Endothelial cell of umbilical vein (primary cell): ENCODE data around the gene CAMKMT. TPM values are rescaled to one million over a fixed set of nuclear protein-coding genes. Genes with fewer than 3 reads are reported as not detected.

Experiments used
- BruUV-seq: library from RNA; stranded (reverse); fragments of 400-500 nt; replicated peaks from 2 replicates; lab custom pipeline; 2021; lab: Mats Ljungman, UMichigan
- CTCF ChIA-PET: fragments of 300-600, 350-600 bp; sonication (Branson Sonifier 250); formaldehyde crosslinking; loops from one replicate; lab custom pipeline; 2021; ENCODE audit warnings: antibody characterized with exemption, inconsistent platforms; lab: Charles Lee
- POLR2A ChIA-PET: fragments of 300-600, 350-600 bp; sonication (Branson Sonifier 250); formaldehyde crosslinking; loops from one replicate; lab custom pipeline; 2021; ENCODE audit warnings: antibody characterized with exemption, inconsistent platforms; lab: Charles Lee
- DNase-seq: peaks from one replicate; pipeline ENCODE4 v3.0.0-alpha.2; 2011; ENCODE audit warnings: low read depth, low spot score
- FAIRE-seq: peaks from 2 replicates; lab custom pipeline; 2011; peaks lifted over from hg19 to GRCh38; lab: Jason Lieb, UNC
- H2AFZ ChIP-seq: 2 replicates; pipeline ENCODE4 v1.6.0; 2012; ENCODE audit warnings: low read depth, low read length, control low read depth, inconsistent platforms
- H3K27ac ChIP-seq: 2 replicates; pipeline ENCODE4 v1.5.1; 2011; ENCODE audit warnings: low read depth, mild to moderate bottlenecking, control low read depth, low read length, moderate library complexity; ENCODE audit not compliant: insufficient read depth
- H3K27me3 ChIP-seq, 2 experiments: 2 replicates each; pipeline versions ENCODE4 v1.6.0 to v1.6.1; 2011; ENCODE audit warnings: low read length in 2 of 2, mixed read lengths in 1 of 2; ENCODE audit not compliant: control insufficient read depth in 2 of 2, insufficient read depth in 2 of 2
- H3K36me3 ChIP-seq, 2 experiments: 2 replicates in 1 of 2; 3 replicates in 1 of 2; pipeline ENCODE4 v1.5.1; 2011; ENCODE audit warnings: low read length in 2 of 2, mild to moderate bottlenecking in 1 of 2, moderate library complexity in 1 of 2; ENCODE audit not compliant: control insufficient read depth in 2 of 2, insufficient read depth in 2 of 2; ENCODE audit errors: extremely low read depth in 1 of 2
- H3K4me1 ChIP-seq: 3 replicates; pipeline ENCODE4 v1.5.1; 2011; ENCODE audit warnings: mild to moderate bottlenecking, low read length; ENCODE audit not compliant: control insufficient read depth, insufficient read depth; ENCODE audit errors: extremely low read depth
- H3K4me2 ChIP-seq: 2 replicates; pipeline ENCODE4 v1.6.1; 2011; ENCODE audit warnings: low read length, control low read depth, mixed read lengths; ENCODE audit not compliant: insufficient read depth
- H3K4me3 ChIP-seq, 3 experiments: fragments of 200-600 bp in 1 of 3; sonication (generic), shearing (Covaris generic) in 1 of 3; replicated peaks in 1 of 3; 2 replicates each; pipeline ENCODE4 v1.5.1; 2011 to 2016; ENCODE audit warnings: control low read depth in 3 of 3, low read length in 3 of 3, mild to moderate bottlenecking in 2 of 3, inconsistent platforms in 1 of 3, low read depth in 1 of 3, moderate library complexity in 1 of 3; ENCODE audit not compliant: insufficient read depth in 1 of 3
- H3K79me2 ChIP-seq: 2 replicates; pipeline ENCODE4 v1.6.0; 2012; ENCODE audit warnings: low read length, inconsistent platforms; ENCODE audit not compliant: control insufficient read depth, insufficient read depth
- H3K9ac ChIP-seq: replicated peaks from 2 replicates; pipeline ENCODE3; 2011; ENCODE audit warnings: low read length, control low read depth; ENCODE audit not compliant: insufficient read depth; ENCODE audit errors: extremely low read depth
- H3K9me1 ChIP-seq: replicated peaks from 3 replicates; pipeline ENCODE4 v1.6.0; 2011; ENCODE audit warnings: mild to moderate bottlenecking, low read length; ENCODE audit not compliant: control insufficient read depth, insufficient read depth; ENCODE audit errors: extremely low read depth
- H3K9me3 ChIP-seq: replicated peaks from 2 replicates; pipeline ENCODE4 v1.5.1; 2012; ENCODE audit warnings: low read length, inconsistent platforms; ENCODE audit not compliant: control insufficient read depth, insufficient read depth
- H4K20me1 ChIP-seq: replicated peaks from 2 replicates; pipeline ENCODE3; 2011; ENCODE audit warnings: mild to moderate bottlenecking, low read length; ENCODE audit not compliant: control insufficient read depth, insufficient read depth; ENCODE audit errors: extremely low read depth
- EZH2 ChIP-seq: IDR thresholded peaks from 2 replicates; pipeline ENCODE4 v1.6.1; 2012; ENCODE audit warnings: borderline replicate concordance, low read depth, mild to moderate bottlenecking, moderate library complexity, low read length, inconsistent platforms; ENCODE audit not compliant: severe bottlenecking
- FOS ChIP-seq: IDR thresholded peaks from 2 replicates; pipeline ENCODE4 v1.6.1; 2011; ENCODE audit warnings: mild to moderate bottlenecking, low read length, moderate library complexity, borderline replicate concordance; ENCODE audit not compliant: insufficient read depth
- GATA2 ChIP-seq: IDR thresholded peaks from 2 replicates; pipeline ENCODE4 v1.7.0; 2011; ENCODE audit warnings: low read depth, mild to moderate bottlenecking, moderate library complexity, mixed read lengths, low read length; ENCODE audit not compliant: insufficient read length, insufficient read depth
- JUN ChIP-seq: IDR thresholded peaks from 2 replicates; pipeline ENCODE4 v1.6.1; 2011; ENCODE audit warnings: borderline replicate concordance, low read depth; ENCODE audit not compliant: insufficient read length, insufficient read depth
- MYC ChIP-seq: IDR thresholded peaks from one replicate; pipeline ENCODE4 v1.6.1; 2011; ENCODE audit warnings: mild to moderate bottlenecking, low read depth, low read length
- POLR2A ChIP-seq: IDR thresholded peaks from 2 replicates; pipeline ENCODE4 v1.6.1; 2012; ENCODE audit warnings: low read depth, mild to moderate bottlenecking, control low read depth, low read length
- POLR2AphosphoS5 ChIP-seq: IDR thresholded peaks from 2 replicates; pipeline ENCODE4 v1.6.1; 2012; ENCODE audit warnings: low read depth, mild to moderate bottlenecking, control low read depth, low read length, moderate library complexity; ENCODE audit not compliant: insufficient read depth
- dilution Hi-C: fragments of 300-500 bp; cut with MboI; formaldehyde crosslinking; loops from one replicate; pipeline ENCODE4 v1.15.0; 2019; ENCODE audit warnings: low sequenced_read_pairs; ENCODE audit not compliant: extremely low pct_ligation_motif_present
- intact Hi-C: fragments of 100-400 bp; cut with micrococcal nuclease; formaldehyde crosslinking; loops from one replicate; pipeline ENCODE4 v1.10.0; 2022
- polyA plus RNA-seq, 4 experiments: library from polyadenylated mRNA; depleted of rRNA in 3 of 4; stranded (reverse) in 3 of 4; unstranded in 1 of 4; fragments of >200 nt; gene quantifications; 2 replicates each; pipeline versions ENCODE4 v1.2.1 to v1.2.3, GENCODE V29; 2011 to 2012; ENCODE audit warnings: missing spikeins in 1 of 4
- total RNA-seq: library from RNA; stranded (reverse); gene quantifications from 2 replicates; pipeline ENCODE4 v1.2.3, GENCODE V29; 2021
- TF ChIP-seq, protein P1 (sequence below): IDR thresholded peaks from 2 replicates; pipeline ENCODE4 v1.6.1; 2011; ENCODE audit not compliant: insufficient read depth, insufficient read length
- TF ChIP-seq, protein P2 (sequence below), 2 donors: IDR thresholded peaks; 1 replicate in 1 of 2; 2 replicates in 1 of 2; pipeline ENCODE4 v1.5.1; 2011; ENCODE audit warnings: low read length in 2 of 2, mild to moderate bottlenecking in 2 of 2, moderate library complexity in 2 of 2, control low read depth in 1 of 2, inconsistent platforms in 1 of 2, low read depth in 1 of 2; ENCODE audit not compliant: insufficient read depth in 1 of 2; ENCODE audit errors: extremely low read depth in 1 of 2

The CAMKMT gene
- total and polyA plus RNA-seq, 2 donors (not counting 3 experiments of a cell fraction or from before 2014, with no cell fraction given): 4.1 to 10.7 TPM

DNA sequence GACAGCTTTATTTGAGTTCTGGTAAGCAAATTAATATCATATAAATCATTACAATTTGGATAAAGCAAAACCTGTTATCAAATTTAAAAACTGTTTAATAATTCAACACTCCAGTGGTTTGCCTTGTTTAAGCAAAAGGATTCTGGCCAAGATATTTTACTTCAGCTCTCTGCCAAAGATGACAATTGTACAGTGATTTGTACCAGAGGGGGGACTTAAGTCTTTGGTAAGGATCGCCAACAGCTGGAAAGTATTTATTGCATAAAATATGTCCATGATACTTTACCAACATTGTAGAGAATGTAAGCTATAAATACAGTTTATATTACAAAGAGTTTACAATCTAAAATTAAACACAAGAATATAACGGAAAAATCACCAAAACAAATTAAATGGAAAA, 14.2 kb upstream of the CAMKMT start:
- Histone ChIP-seq H3K27me3 (no peaks in the 10 kb centered on the region), H3K27ac (no peak overlapping the region), H3K9me1 (no peaks in the 10 kb centered on the region), H4K20me1 (no peaks in the 10 kb centered on the region), H3K4me1 (no peaks in the 10 kb centered on the region), H2AFZ (no peak overlapping the region), H3K4me2 (no peak overlapping the region), H3K4me3 (no peak overlapping the region), H3K79me2 (no peaks in the 10 kb centered on the region), H3K9ac (no peak overlapping the region), H3K9me3 (no peaks in the 10 kb centered on the region), H3K36me3 (peaks cover 1 to 2% of the 10 kb centered on the region in 2 experiments)
- no peak for TF ChIP-seq MYC
- TF ChIP-seq JUN: no peak
- TF ChIP-seq POLR2A: no peak
- TF ChIP-seq, protein P1, sequence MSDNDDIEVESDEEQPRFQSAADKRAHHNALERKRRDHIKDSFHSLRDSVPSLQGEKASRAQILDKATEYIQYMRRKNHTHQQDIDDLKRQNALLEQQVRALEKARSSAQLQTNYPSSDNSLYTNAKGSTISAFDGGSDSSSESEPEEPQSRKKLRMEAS: no peak
- TF ChIP-seq GATA2: no peak
- TF ChIP-seq, protein P2, sequence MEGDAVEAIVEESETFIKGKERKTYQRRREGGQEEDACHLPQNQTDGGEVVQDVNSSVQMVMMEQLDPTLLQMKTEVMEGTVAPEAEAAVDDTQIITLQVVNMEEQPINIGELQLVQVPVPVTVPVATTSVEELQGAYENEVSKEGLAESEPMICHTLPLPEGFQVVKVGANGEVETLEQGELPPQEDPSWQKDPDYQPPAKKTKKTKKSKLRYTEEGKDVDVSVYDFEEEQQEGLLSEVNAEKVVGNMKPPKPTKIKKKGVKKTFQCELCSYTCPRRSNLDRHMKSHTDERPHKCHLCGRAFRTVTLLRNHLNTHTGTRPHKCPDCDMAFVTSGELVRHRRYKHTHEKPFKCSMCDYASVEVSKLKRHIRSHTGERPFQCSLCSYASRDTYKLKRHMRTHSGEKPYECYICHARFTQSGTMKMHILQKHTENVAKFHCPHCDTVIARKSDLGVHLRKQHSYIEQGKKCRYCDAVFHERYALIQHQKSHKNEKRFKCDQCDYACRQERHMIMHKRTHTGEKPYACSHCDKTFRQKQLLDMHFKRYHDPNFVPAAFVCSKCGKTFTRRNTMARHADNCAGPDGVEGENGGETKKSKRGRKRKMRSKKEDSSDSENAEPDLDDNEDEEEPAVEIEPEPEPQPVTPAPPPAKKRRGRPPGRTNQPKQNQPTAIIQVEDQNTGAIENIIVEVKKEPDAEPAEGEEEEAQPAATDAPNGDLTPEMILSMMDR (IDR thresholded peaks at IDR 0.05; ENCODE audit: extremely low read depth in 1 of 2, insufficient read depth in 1 of 2, low read depth in 1 of 2, low read length in 2 of 2): no peak
- TF ChIP-seq POLR2AphosphoS5: no peak
- no peak for TF ChIP-seq EZH2
- TF ChIP-seq FOS: no peak
- no TSS peak for BruUV-seq
- intact Hi-C loops: no loop called here
- DNase-seq: no peak
- ChIA-PET CTCF (interaction anchor here (0.9 to 2.2 kb wide), 5 partner anchors 9 to 305 kb away, joined by 4 to 10 read pairs (median 5); no protein-coding TSS in a partner anchor), POLR2A (no interaction called here)
- no peak for FAIRE-seq
- dilution Hi-C loops: no loop called here
